ENCODE data around the gene ERC2. TPM values are rescaled to one million over a fixed set of nuclear protein-coding genes. Genes with fewer than 3 reads are reported as not detected.

The ERC2 gene
- polyA plus RNA-seq, 3 donors: not detected

DNA sequence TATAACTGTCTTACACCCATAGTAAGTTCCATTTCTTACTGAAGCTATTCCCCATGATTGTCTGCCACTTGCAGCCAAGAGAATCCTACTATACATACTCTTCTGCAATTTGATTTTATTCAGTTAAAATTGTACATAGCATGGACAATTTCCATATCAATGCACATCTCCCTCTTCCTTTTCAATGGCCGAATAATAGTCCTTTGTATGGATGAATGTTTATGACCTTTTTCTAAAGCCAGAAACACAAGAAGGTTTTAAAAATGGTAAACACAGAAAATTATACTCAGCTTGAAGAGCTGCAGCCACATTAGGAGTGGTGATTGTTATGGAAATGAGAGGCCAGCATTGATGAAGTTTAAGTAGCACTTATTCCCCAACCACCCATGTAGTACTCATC is 8.5 kb upstream of the ERC2 start:
- H3K27me3 Mint-ChIP-seq (ENCODE audit: low read depth in 3 of 3): peaks cover 3 to 18% (median 3%) of the 10 kb centered on the region in 3 donors
- no peak overlapping the region for H3K27ac Mint-ChIP-seq
- intact Hi-C loops (cut with micrococcal nuclease): no loop called here

DNA sequence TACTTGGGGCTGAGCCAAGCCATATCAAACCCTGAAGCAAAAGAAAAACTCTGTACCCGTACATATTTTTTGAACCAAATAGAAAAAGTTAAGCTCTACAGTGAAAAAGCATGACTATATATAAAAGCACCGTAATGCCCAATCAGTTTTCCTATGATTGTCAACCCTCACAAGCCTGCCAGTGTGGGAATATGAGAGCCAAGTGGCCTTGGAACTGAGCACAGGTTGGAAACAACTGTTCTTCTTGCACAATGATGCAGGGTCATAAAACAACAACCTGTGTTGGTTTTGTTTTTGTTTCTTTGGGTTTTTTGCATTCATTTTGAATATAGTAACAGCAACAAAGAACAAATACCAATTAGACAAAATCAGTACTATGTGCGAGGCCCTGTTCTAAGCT is 3.5 kb upstream of the ERC2 start:
- Mint-ChIP-seq H3K36me3 (peaks cover 0 to 2% of the 10 kb centered on the region in 2 donors), H3K9me3 (peaks cover 0 to 12% (median 4%) of the 10 kb centered on the region in 7 donors), H3K27me3 (ENCODE audit: low read depth in 3 of 3) (peaks cover 35 to 57% (median 41%) of the 10 kb centered on the region in 3 donors), H3K4me1 (peaks cover 3% of the 10 kb centered on the region), H3K27ac (no peak overlapping the region), H3K4me3 (no peak overlapping the region)
- no peak overlapping the region for H3K4me3 ChIP-seq (replicated peaks in 1 of 3; ENCODE audit: low read depth in 2 of 3, low read length in 3 of 3)
- H3K4me2 ChIP-seq (replicated peaks; ENCODE audit: extremely low read depth, low read length, poor library complexity, severe bottlenecking): no peak overlapping the region
- no peaks in the 10 kb centered on the region for H3K4me1 ChIP-seq (ENCODE audit: control insufficient read depth in 1 of 2, insufficient read depth in 2 of 2, low read length in 2 of 2)
- TF ChIP-seq CTCF (IDR thresholded peaks at IDR 0.05): no peak
- H4K20me1 ChIP-seq (ENCODE audit: insufficient read depth, low read length): no peaks in the 10 kb centered on the region
- peaks cover 0 to 18% of the 10 kb centered on the region in 2 donors for H3K9me3 ChIP-seq (replicated peaks in 1 of 2; ENCODE audit: control insufficient read depth in 1 of 2, insufficient read depth in 1 of 2, low read length in 2 of 2)
- DNase-seq: no peak
- WGBS (ENCODE audit: insufficient coverage): 78% methylated on average over 1 of the region's 3 CpGs
- peaks cover 44 to 48% of the 10 kb centered on the region in 2 donors for H3K27me3 ChIP-seq (ENCODE audit: control insufficient read depth in 2 of 2, insufficient read depth in 2 of 2, low read length in 2 of 2)
- intact Hi-C loops (cut with micrococcal nuclease): no loop called here
- H3K27ac ChIP-seq (ENCODE audit: low read depth in 1 of 2, low read length in 2 of 2): no peak overlapping the region
- H2AFZ ChIP-seq (ENCODE audit: insufficient read depth, low read depth, low read length, poor library complexity, severe bottlenecking): no peak overlapping the region
- H3K79me2 ChIP-seq (ENCODE audit: insufficient read depth, low read length): no peaks in the 10 kb centered on the region
- no peaks in the 10 kb centered on the region for H3K36me3 ChIP-seq (replicated peaks in 1 of 2; ENCODE audit: control insufficient read depth in 1 of 2, insufficient read depth in 2 of 2, low read length in 2 of 2)
- no peak overlapping the region for H3K9ac ChIP-seq (ENCODE audit: insufficient read depth, low read length, poor library complexity, severe bottlenecking)

More for the DNA sequence above, 8.5 kb upstream of the ERC2 start:
- Histone ChIP-seq H3K9ac (ENCODE audit: insufficient read depth, low read length, poor library complexity, severe bottlenecking) (no peak overlapping the region), H2AFZ (ENCODE audit: insufficient read depth, low read depth, low read length, poor library complexity, severe bottlenecking) (no peak overlapping the region), H4K20me1 (ENCODE audit: insufficient read depth, low read length) (no peaks in the 10 kb centered on the region), H3K36me3 (replicated peaks in 1 of 2; ENCODE audit: control insufficient read depth in 1 of 2, insufficient read depth in 2 of 2, low read length in 2 of 2) (no peaks in the 10 kb centered on the region), H3K27ac (ENCODE audit: low read depth in 1 of 2, low read length in 2 of 2) (no peak overlapping the region), H3K79me2 (ENCODE audit: insufficient read depth, low read length) (no peaks in the 10 kb centered on the region), H3K4me1 (ENCODE audit: control insufficient read depth in 1 of 2, insufficient read depth in 2 of 2, low read length in 2 of 2) (no peaks in the 10 kb centered on the region), H3K4me2 (replicated peaks; ENCODE audit: extremely low read depth, low read length, poor library complexity, severe bottlenecking) (no peak overlapping the region), H3K9me3 (replicated peaks in 1 of 2; ENCODE audit: control insufficient read depth in 1 of 2, insufficient read depth in 1 of 2, low read length in 2 of 2) (no peaks in the 10 kb centered on the region), H3K27me3 (ENCODE audit: control insufficient read depth in 2 of 2, insufficient read depth in 2 of 2, low read length in 2 of 2) (peaks cover 4 to 5% of the 10 kb centered on the region in 2 donors), H3K4me3 (replicated peaks in 1 of 3; ENCODE audit: low read depth in 2 of 3, low read length in 3 of 3) (no peak overlapping the region)
- no CpG with 5 or more reads among the region's 1 CpG for WGBS (ENCODE audit: insufficient coverage)
- no peak for TF ChIP-seq CTCF (IDR thresholded peaks at IDR 0.05)
- Mint-ChIP-seq H3K4me1 (no peaks in the 10 kb centered on the region), H3K36me3 (no peaks in the 10 kb centered on the region), H3K9me3 (peaks cover 0 to 3% (median 0%) of the 10 kb centered on the region in 7 donors), H3K4me3 (no peak overlapping the region)
- no peak for DNase-seq

Data from CD14-positive monocyte (primary cell).